Adrenal gland (tissue), 5 donors: ENCODE data around the gene ATP6V0B.

Experiments
- POLR2A ChIP-seq, 2 donors: fragments of 450-650 bp; IDR thresholded peaks; one replicate each; pipeline ENCODE4 v1.6.1; 2017; ENCODE audit warnings: antibody characterized with exemption in 2 of 2, mild to moderate bottlenecking in 2 of 2, moderate library complexity in 1 of 2
- TF ChIP-seq, protein P1 (sequence below), 6 experiments: fragments of 450-650 bp in 4 of 6; fragments of 200-600 bp in 2 of 6; sonication (generic) in 1 of 6; IDR thresholded peaks; 1 replicate in 5 of 6; 2 replicates in 1 of 6; pipeline versions ENCODE4 v1.5.1 to v1.8.0; 2016 to 2021; ENCODE audit warnings: antibody characterized with exemption in 6 of 6, mild to moderate bottlenecking in 2 of 6, moderate library complexity in 1 of 6
- donor health status: DM: no; HTN: no; CAD: no.

DNA sequence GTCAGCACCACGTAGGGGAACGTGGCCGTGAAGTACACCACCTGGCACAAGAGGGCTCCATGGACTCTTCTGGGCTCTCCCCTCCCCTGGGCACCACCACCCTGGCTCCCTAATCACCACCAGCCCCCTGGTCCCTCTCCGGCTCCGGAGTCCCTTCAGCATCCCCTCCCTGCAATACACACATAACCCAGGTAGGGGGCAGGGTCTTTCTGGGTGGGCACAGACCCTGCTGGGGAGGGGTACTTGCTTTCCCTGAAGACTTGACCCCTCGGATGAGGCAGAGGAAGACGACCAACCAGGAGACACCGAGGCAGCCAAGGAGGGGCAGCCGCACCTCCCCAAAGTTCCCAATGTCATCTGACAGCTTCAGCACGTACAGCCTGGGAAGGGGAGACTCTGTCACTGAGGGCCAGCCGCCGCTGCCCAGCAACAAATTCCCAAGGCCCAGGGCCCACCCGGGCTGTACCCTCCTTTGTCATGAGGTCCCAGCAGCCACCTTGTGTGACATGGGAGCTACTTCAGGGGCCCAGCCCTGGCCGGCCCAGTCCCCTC is 27.9 kb downstream of the ATP6V0B start:
- TF ChIP-seq, protein P1, sequence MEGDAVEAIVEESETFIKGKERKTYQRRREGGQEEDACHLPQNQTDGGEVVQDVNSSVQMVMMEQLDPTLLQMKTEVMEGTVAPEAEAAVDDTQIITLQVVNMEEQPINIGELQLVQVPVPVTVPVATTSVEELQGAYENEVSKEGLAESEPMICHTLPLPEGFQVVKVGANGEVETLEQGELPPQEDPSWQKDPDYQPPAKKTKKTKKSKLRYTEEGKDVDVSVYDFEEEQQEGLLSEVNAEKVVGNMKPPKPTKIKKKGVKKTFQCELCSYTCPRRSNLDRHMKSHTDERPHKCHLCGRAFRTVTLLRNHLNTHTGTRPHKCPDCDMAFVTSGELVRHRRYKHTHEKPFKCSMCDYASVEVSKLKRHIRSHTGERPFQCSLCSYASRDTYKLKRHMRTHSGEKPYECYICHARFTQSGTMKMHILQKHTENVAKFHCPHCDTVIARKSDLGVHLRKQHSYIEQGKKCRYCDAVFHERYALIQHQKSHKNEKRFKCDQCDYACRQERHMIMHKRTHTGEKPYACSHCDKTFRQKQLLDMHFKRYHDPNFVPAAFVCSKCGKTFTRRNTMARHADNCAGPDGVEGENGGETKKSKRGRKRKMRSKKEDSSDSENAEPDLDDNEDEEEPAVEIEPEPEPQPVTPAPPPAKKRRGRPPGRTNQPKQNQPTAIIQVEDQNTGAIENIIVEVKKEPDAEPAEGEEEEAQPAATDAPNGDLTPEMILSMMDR (IDR thresholded peaks at IDR 0.05), result no peak
- TF ChIP-seq POLR2A (IDR thresholded peaks at IDR 0.05), result no peak
